Measurements from ENCODE around the gene LRPAP1. TPM values are rescaled to one million over a fixed set of nuclear protein-coding genes. Genes with fewer than 3 reads are reported as not detected.
"Not testable (repeated sequence)": the region's sequence is repeated elsewhere in the genome, so short reads cannot be mapped to it uniquely, and the experiment has no call there.

The LRPAP1 gene
- total and polyA plus RNA-seq, 2 donors (not counting 1 experiment from before 2014, with no cell fraction given): 62.9 to 80.5 TPM

GRCh38 chr4:3551366-3551765 lies 19.1 kb upstream of the LRPAP1 start:
- H3K9me3 ChIP-seq (ENCODE audit: control insufficient read depth, insufficient read depth, low read depth, low read length); H2AFZ ChIP-seq (ENCODE audit: low read length); H3K27ac ChIP-seq (ENCODE audit: insufficient read depth, low read length); H3K79me2 ChIP-seq (ENCODE audit: control insufficient read depth, insufficient read depth, low read length); H3K9ac ChIP-seq (ENCODE audit: insufficient read depth, low read length); H3K4me1 ChIP-seq (ENCODE audit: control insufficient read depth, extremely low read depth, insufficient read depth, low read length); H4K20me1 ChIP-seq (ENCODE audit: control insufficient read depth, extremely low read depth, insufficient read depth, low read length); H3K27me3 ChIP-seq (ENCODE audit: control insufficient read depth, insufficient read depth, low read length); H3K4me2 ChIP-seq (ENCODE audit: extremely low read depth, insufficient read depth, low read length); H3K4me3 ChIP-seq (replicated peaks in 1 of 4; ENCODE audit: control extremely low read depth in 1 of 4, insufficient read depth in 1 of 4, low read depth in 3 of 4, low read length in 4 of 4); DNase-seq (ENCODE audit: low read depth in 2 of 2); H3K36me3 ChIP-seq (ENCODE audit: control insufficient read depth, insufficient read depth, low read length): not testable (repeated sequence)

- not testable (repeated sequence) for H3K79me2 ChIP-seq (ENCODE audit: control insufficient read depth, insufficient read depth, low read length); H4K20me1 ChIP-seq (ENCODE audit: control insufficient read depth, extremely low read depth, insufficient read depth, low read length); H3K4me3 ChIP-seq (replicated peaks in 1 of 4; ENCODE audit: control extremely low read depth in 1 of 4, insufficient read depth in 1 of 4, low read depth in 3 of 4, low read length in 4 of 4); H3K27me3 ChIP-seq (ENCODE audit: control insufficient read depth, insufficient read depth, low read length); H3K9me3 ChIP-seq (ENCODE audit: control insufficient read depth, insufficient read depth, low read depth, low read length); H2AFZ ChIP-seq (ENCODE audit: low read length); H3K4me1 ChIP-seq (ENCODE audit: control insufficient read depth, extremely low read depth, insufficient read depth, low read length); H3K9ac ChIP-seq (ENCODE audit: insufficient read depth, low read length); H3K27ac ChIP-seq (ENCODE audit: insufficient read depth, low read length); H3K36me3 ChIP-seq (ENCODE audit: control insufficient read depth, insufficient read depth, low read length); H3K4me2 ChIP-seq (ENCODE audit: extremely low read depth, insufficient read depth, low read length); DNase-seq (ENCODE audit: low read depth in 2 of 2)
These were observed 18.6 kb upstream of the LRPAP1 start for GRCh38 chr4:3550792-3551325.

GRCh38 chr4:3550041-3550440 lies 17.8 kb upstream of the LRPAP1 start:
- not testable (repeated sequence) for H3K4me2 ChIP-seq (ENCODE audit: extremely low read depth, insufficient read depth, low read length); DNase-seq (ENCODE audit: low read depth in 2 of 2); H3K27ac ChIP-seq (ENCODE audit: insufficient read depth, low read length); H3K79me2 ChIP-seq (ENCODE audit: control insufficient read depth, insufficient read depth, low read length); H3K36me3 ChIP-seq (ENCODE audit: control insufficient read depth, insufficient read depth, low read length); H3K4me3 ChIP-seq (replicated peaks in 1 of 4; ENCODE audit: control extremely low read depth in 1 of 4, insufficient read depth in 1 of 4, low read depth in 3 of 4, low read length in 4 of 4); H2AFZ ChIP-seq (ENCODE audit: low read length); H3K27me3 ChIP-seq (ENCODE audit: control insufficient read depth, insufficient read depth, low read length); H3K9ac ChIP-seq (ENCODE audit: insufficient read depth, low read length); H3K9me3 ChIP-seq (ENCODE audit: control insufficient read depth, insufficient read depth, low read depth, low read length); H3K4me1 ChIP-seq (ENCODE audit: control insufficient read depth, extremely low read depth, insufficient read depth, low read length); H4K20me1 ChIP-seq (ENCODE audit: control insufficient read depth, extremely low read depth, insufficient read depth, low read length)

- not testable (repeated sequence) for H3K79me2 ChIP-seq (ENCODE audit: control insufficient read depth, insufficient read depth, low read length); H3K9me3 ChIP-seq (ENCODE audit: control insufficient read depth, insufficient read depth, low read depth, low read length); H4K20me1 ChIP-seq (ENCODE audit: control insufficient read depth, extremely low read depth, insufficient read depth, low read length); H3K9ac ChIP-seq (ENCODE audit: insufficient read depth, low read length); H2AFZ ChIP-seq (ENCODE audit: low read length); H3K4me1 ChIP-seq (ENCODE audit: control insufficient read depth, extremely low read depth, insufficient read depth, low read length); H3K4me3 ChIP-seq (replicated peaks in 1 of 4; ENCODE audit: control extremely low read depth in 1 of 4, insufficient read depth in 1 of 4, low read depth in 3 of 4, low read length in 4 of 4); H3K27me3 ChIP-seq (ENCODE audit: control insufficient read depth, insufficient read depth, low read length); DNase-seq (ENCODE audit: low read depth in 2 of 2); H3K27ac ChIP-seq (ENCODE audit: insufficient read depth, low read length); H3K4me2 ChIP-seq (ENCODE audit: extremely low read depth, insufficient read depth, low read length); H3K36me3 ChIP-seq (ENCODE audit: control insufficient read depth, insufficient read depth, low read length)
These were observed 17.4 kb upstream of the LRPAP1 start for GRCh38 chr4:3549694-3550001.

GRCh38 chr4:3548991-3549693 lies 16.9 kb upstream of the LRPAP1 start:
- H4K20me1 ChIP-seq (ENCODE audit: control insufficient read depth, extremely low read depth, insufficient read depth, low read length); H3K9me3 ChIP-seq (ENCODE audit: control insufficient read depth, insufficient read depth, low read depth, low read length); H3K27ac ChIP-seq (ENCODE audit: insufficient read depth, low read length); DNase-seq (ENCODE audit: low read depth in 2 of 2); H3K9ac ChIP-seq (ENCODE audit: insufficient read depth, low read length); H3K4me2 ChIP-seq (ENCODE audit: extremely low read depth, insufficient read depth, low read length); H3K4me3 ChIP-seq (replicated peaks in 1 of 4; ENCODE audit: control extremely low read depth in 1 of 4, insufficient read depth in 1 of 4, low read depth in 3 of 4, low read length in 4 of 4); H2AFZ ChIP-seq (ENCODE audit: low read length); H3K36me3 ChIP-seq (ENCODE audit: control insufficient read depth, insufficient read depth, low read length); H3K27me3 ChIP-seq (ENCODE audit: control insufficient read depth, insufficient read depth, low read length); H3K4me1 ChIP-seq (ENCODE audit: control insufficient read depth, extremely low read depth, insufficient read depth, low read length); H3K79me2 ChIP-seq (ENCODE audit: control insufficient read depth, insufficient read depth, low read length): not testable (repeated sequence)

GRCh38 chr4:3546721-3547120 lies 14.5 kb upstream of the LRPAP1 start:
- H3K9me3 ChIP-seq (ENCODE audit: control insufficient read depth, insufficient read depth, low read depth, low read length); H3K27me3 ChIP-seq (ENCODE audit: control insufficient read depth, insufficient read depth, low read length); H3K79me2 ChIP-seq (ENCODE audit: control insufficient read depth, insufficient read depth, low read length); H2AFZ ChIP-seq (ENCODE audit: low read length); H3K27ac ChIP-seq (ENCODE audit: insufficient read depth, low read length); H3K4me1 ChIP-seq (ENCODE audit: control insufficient read depth, extremely low read depth, insufficient read depth, low read length); H4K20me1 ChIP-seq (ENCODE audit: control insufficient read depth, extremely low read depth, insufficient read depth, low read length); H3K9ac ChIP-seq (ENCODE audit: insufficient read depth, low read length); H3K4me3 ChIP-seq (replicated peaks in 1 of 4; ENCODE audit: control extremely low read depth in 1 of 4, insufficient read depth in 1 of 4, low read depth in 3 of 4, low read length in 4 of 4); H3K4me2 ChIP-seq (ENCODE audit: extremely low read depth, insufficient read depth, low read length); H3K36me3 ChIP-seq (ENCODE audit: control insufficient read depth, insufficient read depth, low read length); DNase-seq (ENCODE audit: low read depth in 2 of 2): not testable (repeated sequence)

GRCh38 chr4:3545351-3545750 lies 13.1 kb upstream of the LRPAP1 start:
- H3K9ac ChIP-seq (ENCODE audit: insufficient read depth, low read length); DNase-seq (ENCODE audit: low read depth in 2 of 2); H3K79me2 ChIP-seq (ENCODE audit: control insufficient read depth, insufficient read depth, low read length); H3K4me2 ChIP-seq (ENCODE audit: extremely low read depth, insufficient read depth, low read length); H3K27me3 ChIP-seq (ENCODE audit: control insufficient read depth, insufficient read depth, low read length); H3K27ac ChIP-seq (ENCODE audit: insufficient read depth, low read length); H3K9me3 ChIP-seq (ENCODE audit: control insufficient read depth, insufficient read depth, low read depth, low read length); H3K36me3 ChIP-seq (ENCODE audit: control insufficient read depth, insufficient read depth, low read length); H2AFZ ChIP-seq (ENCODE audit: low read length); H3K4me1 ChIP-seq (ENCODE audit: control insufficient read depth, extremely low read depth, insufficient read depth, low read length); H4K20me1 ChIP-seq (ENCODE audit: control insufficient read depth, extremely low read depth, insufficient read depth, low read length); H3K4me3 ChIP-seq (replicated peaks in 1 of 4; ENCODE audit: control extremely low read depth in 1 of 4, insufficient read depth in 1 of 4, low read depth in 3 of 4, low read length in 4 of 4): not testable (repeated sequence)

Measured in fibroblast of lung (primary cell).